ENCODE results near the gene KLHDC9.
"Not testable (repeated sequence)": the region's sequence is repeated elsewhere in the genome, so short reads cannot be mapped to it uniquely, and the experiment has no call there.

The KLHDC9 gene

GRCh38 chr1:161099090-161099802 is 1.1 kb downstream of the KLHDC9 start:
- DNase-seq, result no peak

GRCh38 chr1:161100556-161100955 is 2.4 kb downstream of the KLHDC9 start:
- DNase-seq, result no peak

GRCh38 chr1:161106431-161106830 is 8.3 kb downstream of the KLHDC9 start:
- DNase-seq, result no peak

- no peak for DNase-seq
These were observed 13.0 kb downstream of the KLHDC9 start for GRCh38 chr1:161111117-161111516.

GRCh38 chr1:161111527-161111926 is 13.4 kb downstream of the KLHDC9 start:
- DNase-seq, result peak; percentile 11

GRCh38 chr1:161113915-161114314 is 15.8 kb downstream of the KLHDC9 start:
- no peak for DNase-seq

GRCh38 chr1:161114556-161114955 is 16.4 kb downstream of the KLHDC9 start:
- DNase-seq, result no peak

- DNase-seq, result no peak
These were observed 17.1 kb downstream of the KLHDC9 start for GRCh38 chr1:161115132-161115711.

- not testable (repeated sequence) for DNase-seq
These were observed 17.8 kb downstream of the KLHDC9 start for GRCh38 chr1:161115961-161116360.

GRCh38 chr1:161117759-161118581 is 19.8 kb downstream of the KLHDC9 start, which contains the start of the genes NIT1 and PFDN2:
NIT1 (plus strand) TSS chr1:161118105; CDS start chr1:161118177, 72 bp downstream.
PFDN2 (minus strand) TSS chr1:161118037; CDS start chr1:161118026, 11 bp downstream.
- DNase-seq, result peak; percentile 75

GRCh38 chr1:161119092-161119903 is 21.1 kb downstream of the KLHDC9 start:
- DNase-seq, result no peak

- no peak for DNase-seq
These were observed 23.0 kb downstream of the KLHDC9 start for GRCh38 chr1:161121042-161121650.

- no peak for DNase-seq
These were observed 23.7 kb downstream of the KLHDC9 start for GRCh38 chr1:161121834-161122233.

GRCh38 chr1:161122967-161123366 is 24.8 kb downstream of the KLHDC9 start:
- no peak for DNase-seq

GRCh38 chr1:161127649-161128048 is 29.5 kb downstream of the KLHDC9 start:
- DNase-seq, result no peak

GRCh38 chr1:161128591-161129420 is 30.6 kb downstream of the KLHDC9 start:
- no peak for DNase-seq

- DNase-seq, result no peak
These were observed 32.1 kb downstream of the KLHDC9 start for GRCh38 chr1:161130266-161130665.

GRCh38 chr1:161131523-161132409 is 33.6 kb downstream of the KLHDC9 start:
- DNase-seq, result no peak

- DNase-seq, result peak; percentile 96
These were observed 34.5 kb downstream of the KLHDC9 start, which contains the start of gene DEDD for GRCh38 chr1:161132410-161133219. DEDD (minus strand) TSS chr1:161132667; CDS start chr1:161124462, 8,205 bp downstream.
